ENCODE measurements around the gene TMEM165.

- no peak for TF ChIP-seq CTCF (conservative IDR thresholded peaks at IDR 0.05; ENCODE audit: low read length)
- TF ChIP-seq EZH2phosphoT487 (IDR thresholded peaks at IDR 0.05; ENCODE audit: borderline replicate concordance), result no peak
These were observed 2.0 kb downstream of the TMEM165 start for GRCh38 chr4:55397520-55398321.
